NCI-H774 (cell line): ENCODE results near the gene PHPT1.
"Not testable (repeated sequence)": the region's sequence is repeated elsewhere in the genome, so short reads cannot be mapped to it uniquely, and the experiment has no call there.

ENCODE experiments used
- DNase-seq: peaks from one replicate; lab custom pipeline; 2025; lab: John Stamatoyannopoulos, UW

The PHPT1 gene

GRCh38 chr9:136823136-136824046 lies 25.8 kb upstream of the PHPT1 start:
- no peak for DNase-seq

- no peak for DNase-seq
Measured at GRCh38 chr9:136824496-136825225, 24.5 kb upstream of the PHPT1 start.

GRCh38 chr9:136825295-136826187 lies 23.7 kb upstream of the PHPT1 start:
- DNase-seq, result no peak

- no peak for DNase-seq
Measured at GRCh38 chr9:136826188-136826541, 23.0 kb upstream of the PHPT1 start.

- no peak for DNase-seq
Measured at GRCh38 chr9:136826703-136827582, 22.3 kb upstream of the PHPT1 start.

- no peak for DNase-seq
Measured at GRCh38 chr9:136827794-136828473, 21.3 kb upstream of the PHPT1 start.

- DNase-seq, result no peak
Measured at GRCh38 chr9:136828474-136829140, 20.6 kb upstream of the PHPT1 start.

GRCh38 chr9:136829412-136829811 lies 19.8 kb upstream of the PHPT1 start:
- no peak for DNase-seq

GRCh38 chr9:136829981-136830885 lies 19.0 kb upstream of the PHPT1 start:
- no peak for DNase-seq

GRCh38 chr9:136831002-136831719 lies 18.0 kb upstream of the PHPT1 start:
- DNase-seq, result no peak

GRCh38 chr9:136831720-136832104 lies 17.5 kb upstream of the PHPT1 start:
- DNase-seq, result no peak

GRCh38 chr9:136832581-136832980 lies 16.6 kb upstream of the PHPT1 start:
- DNase-seq, result no peak

- not testable (repeated sequence) for DNase-seq
Measured at GRCh38 chr9:136833381-136834048, 15.7 kb upstream of the PHPT1 start.

GRCh38 chr9:136835162-136835931 lies 13.9 kb upstream of the PHPT1 start:
- no peak for DNase-seq

GRCh38 chr9:136835932-136836904 lies 13.0 kb upstream of the PHPT1 start:
- no peak for DNase-seq
